Fibroblast of mammary gland (primary cell): ENCODE results near the gene PRMT1.
"Not testable (repeated sequence)": the region's sequence is repeated elsewhere in the genome, so short reads cannot be mapped to it uniquely, and the experiment has no call there.

ENCODE experiments used
- DNase-seq: peaks from one replicate; pipeline ENCODE4 v3.0.0-alpha.2; 2010; ENCODE audit warnings: low read depth
- H3K4me3 ChIP-seq: 2 replicates; pipeline ENCODE4 v1.5.1; 2011; ENCODE audit warnings: low read depth, mild to moderate bottlenecking, low read length, moderate library complexity; ENCODE audit not compliant: control insufficient read depth
- TF ChIP-seq, protein P1 (sequence below): conservative IDR thresholded peaks from 2 replicates; pipeline ENCODE4 v1.5.1; 2011; ENCODE audit warnings: low read depth, low read length, inconsistent platforms; ENCODE audit not compliant: control insufficient read depth, insufficient read depth

PRMT1 gene

DNA sequence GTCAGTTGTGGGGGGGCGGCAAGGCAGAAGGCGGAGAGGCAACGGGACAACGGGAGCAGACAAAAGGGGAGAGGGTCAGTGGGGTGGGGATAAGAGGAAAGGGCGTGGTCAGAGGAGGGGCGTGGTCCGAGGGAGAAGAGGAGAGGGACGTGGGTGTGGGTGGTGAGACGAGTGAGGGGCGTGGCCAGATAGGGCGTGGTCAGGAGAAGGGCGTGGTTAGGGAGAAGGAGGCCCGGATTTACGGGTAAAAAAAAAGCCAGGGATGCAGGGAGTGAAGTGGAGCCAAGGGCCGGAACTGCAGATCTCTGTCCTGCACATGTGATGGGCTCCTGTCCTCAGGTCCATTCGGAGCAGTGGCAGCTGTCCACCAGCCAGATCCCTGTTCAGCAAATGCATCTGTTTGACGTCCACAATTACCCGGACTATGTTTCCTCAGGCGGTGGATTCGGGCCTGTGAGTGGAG, 35.4 kb downstream of the PRMT1 start:
- peak; percentile 98 for DNase-seq
- peak overlapping the region; percentile 46 for H3K4me3 ChIP-seq
- TF ChIP-seq, protein P1, sequence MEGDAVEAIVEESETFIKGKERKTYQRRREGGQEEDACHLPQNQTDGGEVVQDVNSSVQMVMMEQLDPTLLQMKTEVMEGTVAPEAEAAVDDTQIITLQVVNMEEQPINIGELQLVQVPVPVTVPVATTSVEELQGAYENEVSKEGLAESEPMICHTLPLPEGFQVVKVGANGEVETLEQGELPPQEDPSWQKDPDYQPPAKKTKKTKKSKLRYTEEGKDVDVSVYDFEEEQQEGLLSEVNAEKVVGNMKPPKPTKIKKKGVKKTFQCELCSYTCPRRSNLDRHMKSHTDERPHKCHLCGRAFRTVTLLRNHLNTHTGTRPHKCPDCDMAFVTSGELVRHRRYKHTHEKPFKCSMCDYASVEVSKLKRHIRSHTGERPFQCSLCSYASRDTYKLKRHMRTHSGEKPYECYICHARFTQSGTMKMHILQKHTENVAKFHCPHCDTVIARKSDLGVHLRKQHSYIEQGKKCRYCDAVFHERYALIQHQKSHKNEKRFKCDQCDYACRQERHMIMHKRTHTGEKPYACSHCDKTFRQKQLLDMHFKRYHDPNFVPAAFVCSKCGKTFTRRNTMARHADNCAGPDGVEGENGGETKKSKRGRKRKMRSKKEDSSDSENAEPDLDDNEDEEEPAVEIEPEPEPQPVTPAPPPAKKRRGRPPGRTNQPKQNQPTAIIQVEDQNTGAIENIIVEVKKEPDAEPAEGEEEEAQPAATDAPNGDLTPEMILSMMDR, result no peak

DNA sequence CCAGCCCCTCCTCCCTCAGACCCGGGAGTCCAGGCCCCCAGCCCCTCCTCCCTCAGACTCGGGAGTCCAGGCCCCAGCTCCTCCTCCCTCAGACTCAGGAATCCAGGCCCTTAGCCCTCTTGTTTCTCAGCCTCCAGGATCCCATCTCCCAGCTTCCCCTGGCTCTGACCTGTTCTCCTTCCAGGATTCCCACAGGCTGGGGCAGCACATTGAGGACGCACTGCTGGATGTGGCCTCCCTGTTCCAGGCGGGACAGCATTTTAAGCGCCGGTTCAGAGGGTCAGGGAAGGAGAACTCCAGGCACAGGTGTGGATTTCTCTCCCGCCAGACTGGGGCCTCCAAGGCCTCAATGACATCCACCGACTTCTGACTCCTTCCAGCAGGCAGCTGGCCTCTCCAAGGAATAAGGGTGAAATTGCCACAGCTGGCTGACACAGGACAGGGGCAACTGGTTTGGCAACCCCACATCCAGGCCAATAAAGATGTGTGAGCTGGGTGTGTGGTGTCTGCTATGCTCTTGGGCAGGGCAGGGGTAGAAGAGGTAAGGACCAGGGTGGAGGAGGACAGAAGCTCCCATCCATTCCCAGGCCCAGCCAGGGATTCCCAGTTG, 36.3 kb downstream of the PRMT1 start:
- DNase-seq, result no peak
- TF ChIP-seq, protein P1, result no peak
- no peak overlapping the region for H3K4me3 ChIP-seq

DNA sequence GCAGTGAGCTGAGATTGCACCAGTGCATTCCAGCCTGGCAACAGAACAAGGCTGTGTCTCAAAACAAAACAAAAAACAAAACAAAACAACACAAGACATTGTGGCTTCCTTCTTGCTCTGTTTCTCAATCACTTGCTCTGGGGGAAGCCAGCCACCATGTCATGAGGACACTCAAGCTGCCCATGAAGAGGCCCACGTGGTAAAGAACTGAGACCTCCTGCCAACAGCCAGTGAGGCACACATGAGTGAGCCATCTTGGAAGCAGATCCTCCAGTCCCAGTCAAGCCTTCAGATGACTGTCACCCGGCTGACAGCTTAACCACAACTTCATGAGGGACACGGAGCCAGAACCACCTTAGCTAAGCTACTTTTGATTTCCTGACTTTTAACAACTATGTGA, 39.1 kb downstream of the PRMT1 start:
- TF ChIP-seq, protein P1, result no peak
- H3K4me3 ChIP-seq, result no peak overlapping the region
- DNase-seq, result no peak

DNA sequence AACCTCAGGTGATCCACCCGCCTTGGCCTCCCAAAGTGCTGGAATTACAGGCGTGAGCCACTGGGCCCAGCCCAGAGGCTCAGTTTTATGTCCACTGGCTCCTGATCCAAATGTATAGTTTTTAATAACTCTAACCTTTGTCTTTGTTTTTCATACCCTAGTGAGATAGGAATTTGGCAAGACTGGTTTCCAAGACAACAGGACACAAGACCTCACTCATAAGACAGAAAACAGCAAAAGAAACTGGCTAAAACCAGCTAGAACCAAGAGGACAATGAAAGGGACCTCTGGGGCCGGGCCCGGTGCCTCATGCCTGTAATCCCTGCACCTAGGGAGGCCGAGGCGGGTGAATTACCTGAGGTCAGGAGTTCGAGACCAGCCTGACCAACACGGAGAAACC, 41.4 kb downstream of the PRMT1 start:
- TF ChIP-seq, protein P1, result no peak
- no peak for DNase-seq
- no peak overlapping the region for H3K4me3 ChIP-seq

DNA sequence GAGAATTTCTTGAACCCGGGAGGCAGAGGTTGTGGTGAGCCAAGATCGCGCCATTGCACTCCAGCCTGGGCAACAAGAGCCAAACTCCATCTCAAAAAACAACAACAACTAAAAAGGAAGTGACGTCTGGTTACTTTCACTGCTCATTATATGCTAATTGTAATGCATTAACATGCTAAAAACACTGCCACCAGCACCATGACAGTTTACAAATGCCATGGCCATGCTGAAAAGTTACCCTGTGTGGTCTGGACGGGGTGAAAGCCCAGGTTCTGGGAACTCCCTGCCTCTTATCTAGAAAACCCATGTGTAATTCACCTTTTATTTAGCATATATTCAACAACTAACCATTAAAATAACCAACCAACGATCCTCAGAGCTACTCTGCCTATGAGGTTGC, 41.9 kb downstream of the PRMT1 start:
- H3K4me3 ChIP-seq, result no peak overlapping the region
- no peak for DNase-seq
- TF ChIP-seq, protein P1, result no peak

DNA sequence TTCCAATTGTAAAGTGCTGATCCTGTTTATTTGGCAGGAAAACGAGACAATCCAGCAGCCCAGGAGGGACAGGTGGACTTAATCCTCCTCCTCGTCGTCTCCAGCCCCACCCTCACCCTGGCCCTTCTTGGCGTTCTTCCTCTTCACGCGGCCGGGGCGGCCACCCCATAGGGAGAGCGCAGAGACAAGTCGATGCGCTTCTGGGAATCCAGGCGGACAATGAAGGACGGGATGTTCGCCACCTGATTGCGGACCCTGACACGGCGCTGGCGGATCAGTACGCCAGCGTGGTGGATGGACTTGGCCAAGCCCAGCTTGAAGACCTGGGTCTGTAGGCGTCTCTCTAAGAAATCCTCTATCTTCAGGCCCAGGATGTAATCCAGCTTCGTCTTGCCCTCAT, 42.3 kb downstream of the PRMT1 start:
- H3K4me3 ChIP-seq, DNase-seq: not testable (repeated sequence)

DNA sequence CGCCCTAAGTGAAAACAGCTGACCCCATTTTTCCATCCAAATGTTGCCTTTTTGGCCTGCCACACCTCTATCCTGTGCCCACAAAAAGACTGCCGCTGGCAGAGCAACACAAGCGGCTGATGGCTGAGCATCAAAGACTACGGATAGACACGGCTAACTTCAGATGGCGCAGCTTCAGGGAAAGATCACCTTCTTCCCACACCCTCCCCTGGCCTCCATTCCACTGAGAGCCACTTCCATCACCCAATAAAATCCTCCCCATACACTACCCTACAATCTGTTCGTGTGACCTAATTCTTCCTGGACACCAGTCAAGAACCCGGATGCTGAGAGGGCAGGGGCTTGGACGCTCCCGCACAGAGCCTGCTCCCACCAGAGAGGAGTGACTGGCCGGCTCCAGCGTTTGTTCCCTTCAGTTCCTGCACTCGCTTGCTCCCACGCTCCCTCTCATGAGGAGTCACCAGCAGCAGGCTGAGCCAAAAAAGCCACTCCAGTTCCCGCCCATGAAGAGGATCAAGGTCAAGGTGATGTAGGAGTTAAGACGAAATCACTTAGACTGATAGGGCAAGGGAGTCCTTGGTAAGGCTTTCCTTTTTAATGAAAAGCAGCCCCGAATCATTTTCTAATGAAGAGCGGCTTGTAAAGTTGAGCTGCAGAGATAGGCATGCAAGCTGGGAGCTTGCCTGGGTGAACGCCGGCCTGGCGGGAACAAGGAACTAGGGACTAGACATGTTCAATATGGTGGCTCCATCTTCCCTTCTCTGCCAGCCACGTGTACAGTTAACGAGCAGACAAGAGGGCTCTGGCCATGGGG, 50.4 kb downstream of the PRMT1 start:
- TF ChIP-seq, protein P1, result no peak
- DNase-seq, result peak; percentile 86
- H3K4me3 ChIP-seq, result peak overlapping the region; percentile 4
